Stimulated activated CD4-positive, alpha-beta T cell treated with anti-CD3 and anti-CD28 coated beads, Interleukin-2, amount 100 ng/mL, for 4 hours (primary cell): ENCODE data around the gene PFDN4.

ENCODE experiments used
- DNase-seq: peaks from one replicate; pipeline ENCODE4 v3.0.0-alpha.2; 2020; ENCODE audit warnings: low read depth

Gene PFDN4

DNA sequence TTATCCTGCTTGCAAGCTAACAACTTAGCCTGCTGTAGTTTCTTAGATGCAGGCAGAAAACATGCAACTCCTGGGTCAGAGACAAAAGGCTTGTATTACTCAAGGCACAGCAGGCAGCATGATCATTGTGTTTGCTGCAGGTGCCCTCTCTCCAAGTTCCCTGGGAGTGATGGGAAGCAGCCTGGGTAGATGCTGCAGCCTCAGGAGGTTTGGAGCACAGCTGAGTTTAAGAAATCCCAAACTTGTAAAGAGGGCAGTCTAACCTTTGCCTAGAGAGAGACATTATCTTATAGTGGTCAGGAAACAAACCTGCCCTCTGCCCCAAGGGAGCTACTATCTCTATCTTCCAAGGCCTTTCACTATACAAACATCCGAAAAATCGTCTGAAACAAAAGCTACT is 61.1 kb downstream of the PFDN4 start:
- DNase-seq = no peak
